HEK293T (cell line): Measurements from ENCODE around the gene ZNF436.
"Not testable (repeated sequence)": the region's sequence is repeated elsewhere in the genome, so short reads cannot be mapped to it uniquely, and the experiment has no call there.

ENCODE experiments used
- ARNT ChIP-seq: fragments of 450-650 bp; IDR thresholded peaks from 2 replicates; pipeline ENCODE4 v1.6.1; 2017; ENCODE audit warnings: mild to moderate bottlenecking
- BHLHE40 ChIP-seq: fragments of 450-650 bp; IDR thresholded peaks from 2 replicates; pipeline ENCODE4 v1.6.1; 2016; ENCODE audit warnings: mild to moderate bottlenecking, moderate library complexity, borderline replicate concordance
- CTBP1 ChIP-seq: fragments of 450-650 bp; IDR thresholded peaks from 2 replicates; pipeline ENCODE4 v1.6.1; 2016; ENCODE audit warnings: borderline replicate concordance
- ELF4 ChIP-seq: fragments of 450-650 bp; IDR thresholded peaks from 2 replicates; pipeline ENCODE4 v1.6.1; 2017; ENCODE audit warnings: antibody characterized with exemption
- FOXA1 ChIP-seq: fragments of 450-650 bp; IDR thresholded peaks from 2 replicates; pipeline ENCODE4 v1.6.1; 2016; ENCODE audit warnings: mild to moderate bottlenecking
- FOXK2 ChIP-seq: fragments of 450-650 bp; IDR thresholded peaks from 2 replicates; pipeline ENCODE4 v1.6.1; 2016; ENCODE audit warnings: mild to moderate bottlenecking
- FOXM1 ChIP-seq: fragments of 450-650 bp; IDR thresholded peaks from 2 replicates; pipeline ENCODE4 v1.6.1; 2017; ENCODE audit warnings: mild to moderate bottlenecking, borderline replicate concordance
- HDGF ChIP-seq: fragments of 450-650 bp; IDR thresholded peaks from 2 replicates; pipeline ENCODE4 v1.6.1; 2017; ENCODE audit warnings: antibody characterized with exemption, borderline replicate concordance
- L3MBTL2 ChIP-seq: fragments of 450-650 bp; conservative IDR thresholded peaks from 2 replicates; pipeline ENCODE4 v1.6.1; 2016; ENCODE audit warnings: mild to moderate bottlenecking
- SP1 ChIP-seq: fragments of 450-650 bp; IDR thresholded peaks from 2 replicates; pipeline ENCODE4 v1.6.1; 2017
- SUZ12 ChIP-seq: fragments of 450-650 bp; IDR thresholded peaks from 2 replicates; pipeline ENCODE4 v1.6.1; 2016; ENCODE audit warnings: mild to moderate bottlenecking
- TF ChIP-seq, protein P1 (sequence below): fragments of 450-650 bp; IDR thresholded peaks from 2 replicates; pipeline ENCODE4 v1.6.1; 2016

DNA sequence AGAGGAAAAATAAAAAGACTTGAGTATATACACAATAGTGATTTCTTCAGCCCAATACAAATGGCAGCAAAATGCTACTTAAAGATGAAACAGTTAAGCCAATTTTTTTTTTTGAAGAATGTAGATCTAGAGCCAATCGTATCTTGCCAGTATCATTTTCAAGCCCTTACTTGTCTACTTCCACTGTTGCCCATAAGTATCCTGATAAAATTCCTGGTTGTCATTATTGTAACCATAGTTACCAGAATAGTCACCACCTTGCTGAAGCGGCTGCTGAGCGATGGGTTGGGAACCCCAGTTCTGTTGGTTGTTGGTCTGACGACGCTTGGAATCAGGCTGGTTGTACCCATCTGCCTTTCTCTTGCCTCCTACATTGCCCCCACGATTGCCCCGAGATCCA lies 59.4 kb downstream of the ZNF436 start:
- not testable (repeated sequence) for TF ChIP-seq FOXA1, SUZ12, ELF4, HDGF, L3MBTL2, FOXM1, BHLHE40, ARNT, SP1, CTBP1, FOXK2
- TF ChIP-seq, protein P1, sequence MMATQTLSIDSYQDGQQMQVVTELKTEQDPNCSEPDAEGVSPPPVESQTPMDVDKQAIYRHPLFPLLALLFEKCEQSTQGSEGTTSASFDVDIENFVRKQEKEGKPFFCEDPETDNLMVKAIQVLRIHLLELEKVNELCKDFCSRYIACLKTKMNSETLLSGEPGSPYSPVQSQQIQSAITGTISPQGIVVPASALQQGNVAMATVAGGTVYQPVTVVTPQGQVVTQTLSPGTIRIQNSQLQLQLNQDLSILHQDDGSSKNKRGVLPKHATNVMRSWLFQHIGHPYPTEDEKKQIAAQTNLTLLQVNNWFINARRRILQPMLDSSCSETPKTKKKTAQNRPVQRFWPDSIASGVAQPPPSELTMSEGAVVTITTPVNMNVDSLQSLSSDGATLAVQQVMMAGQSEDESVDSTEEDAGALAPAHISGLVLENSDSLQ: not testable (repeated sequence)
